Measurements from ENCODE around the gene OR10H2. TPM values are rescaled to one million over a fixed set of nuclear protein-coding genes. Genes with fewer than 3 reads are reported as not detected.

The OR10H2 gene
- total RNA-seq, 2 experiments from 2014 or later = not detected

DNA sequence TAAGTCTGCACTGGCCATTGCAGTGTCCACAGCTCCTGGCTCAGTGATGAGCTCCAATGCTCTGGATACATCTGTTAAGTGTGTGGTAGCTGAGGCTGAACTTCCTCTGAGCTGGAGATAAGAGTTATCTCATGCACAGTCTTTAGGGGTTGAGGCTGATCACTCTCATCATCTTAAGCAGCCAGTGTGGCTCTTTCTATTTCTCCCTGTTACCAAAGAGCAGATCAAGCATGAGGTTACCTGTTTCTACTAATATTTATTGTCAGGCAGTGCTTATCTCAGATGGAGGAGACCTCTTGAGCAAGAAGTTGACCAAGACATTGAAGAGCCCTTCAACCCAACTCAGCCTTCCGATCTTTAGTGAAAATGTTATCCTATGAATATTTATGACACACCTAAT, 6.6 kb upstream of the OR10H2 start:
- Mint-ChIP-seq H3K27ac (no peak overlapping the region), H3K9me3 (no peaks in the 10 kb centered on the region), H3K36me3 (ENCODE audit: low read depth) (no peaks in the 10 kb centered on the region), H3K4me1 (ENCODE audit: low read depth) (no peaks in the 10 kb centered on the region), H3K27me3 (peaks cover 85% of the 10 kb centered on the region), H3K4me3 (no peak overlapping the region)
- TF ChIP-seq, protein P1, sequence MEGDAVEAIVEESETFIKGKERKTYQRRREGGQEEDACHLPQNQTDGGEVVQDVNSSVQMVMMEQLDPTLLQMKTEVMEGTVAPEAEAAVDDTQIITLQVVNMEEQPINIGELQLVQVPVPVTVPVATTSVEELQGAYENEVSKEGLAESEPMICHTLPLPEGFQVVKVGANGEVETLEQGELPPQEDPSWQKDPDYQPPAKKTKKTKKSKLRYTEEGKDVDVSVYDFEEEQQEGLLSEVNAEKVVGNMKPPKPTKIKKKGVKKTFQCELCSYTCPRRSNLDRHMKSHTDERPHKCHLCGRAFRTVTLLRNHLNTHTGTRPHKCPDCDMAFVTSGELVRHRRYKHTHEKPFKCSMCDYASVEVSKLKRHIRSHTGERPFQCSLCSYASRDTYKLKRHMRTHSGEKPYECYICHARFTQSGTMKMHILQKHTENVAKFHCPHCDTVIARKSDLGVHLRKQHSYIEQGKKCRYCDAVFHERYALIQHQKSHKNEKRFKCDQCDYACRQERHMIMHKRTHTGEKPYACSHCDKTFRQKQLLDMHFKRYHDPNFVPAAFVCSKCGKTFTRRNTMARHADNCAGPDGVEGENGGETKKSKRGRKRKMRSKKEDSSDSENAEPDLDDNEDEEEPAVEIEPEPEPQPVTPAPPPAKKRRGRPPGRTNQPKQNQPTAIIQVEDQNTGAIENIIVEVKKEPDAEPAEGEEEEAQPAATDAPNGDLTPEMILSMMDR (IDR thresholded peaks at IDR 0.05) = no peak
- ATAC-seq (ENCODE audit: poor library complexity) (no peak), DNase-seq (no peak)
- POLR2A ChIA-PET = no interaction called here
- intact Hi-C loops (cut with DNase I, micrococcal nuclease) = no loop called here
- Histone ChIP-seq H3K4me1 (ENCODE audit: insufficient read depth, low read length) (peaks cover 3% of the 10 kb centered on the region), H3K36me3 (ENCODE audit: insufficient read depth, low read length) (no peaks in the 10 kb centered on the region), H3K4me3 (ENCODE audit: low read length) (no peak overlapping the region), H3K27me3 (ENCODE audit: control insufficient read depth in 1 of 2, insufficient read depth in 2 of 2, low read length in 2 of 2) (peaks cover 30 to 47% of the 10 kb centered on the region in 2 experiments), H3K9me3 (ENCODE audit: control insufficient read depth in 1 of 2, insufficient read depth in 1 of 2, low read length in 2 of 2) (peaks cover 0 to 6% of the 10 kb centered on the region in 2 experiments), H3K27ac (ENCODE audit: low read depth in 1 of 2, low read length in 2 of 2) (no peak overlapping the region)
- CTCF ChIA-PET = no interaction called here

DNA sequence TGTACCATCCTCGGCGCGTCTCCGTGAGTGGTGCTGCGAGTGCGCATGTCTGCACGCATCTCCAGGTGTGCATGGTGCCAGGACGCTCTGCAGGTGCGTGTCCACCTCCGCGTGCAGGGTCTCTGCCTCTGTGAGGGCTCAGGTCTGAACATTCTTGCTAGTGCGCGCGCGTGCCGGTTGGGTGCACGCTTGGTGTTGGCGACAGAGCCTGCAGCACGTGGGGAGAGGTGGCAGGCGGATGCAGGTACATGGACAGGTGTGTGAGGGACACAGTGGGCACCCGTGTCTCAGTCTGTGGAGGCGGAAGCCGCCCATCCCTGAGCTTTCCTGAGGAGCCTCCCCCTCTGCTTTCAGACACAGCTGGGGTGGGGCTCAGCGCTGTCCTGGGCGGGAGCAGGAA, 4.9 kb upstream of the OR10H2 start:
- Mint-ChIP-seq H3K36me3 (ENCODE audit: low read depth) (no peaks in the 10 kb centered on the region), H3K4me3 (no peak overlapping the region), H3K9me3 (no peaks in the 10 kb centered on the region), H3K27ac (no peak overlapping the region), H3K27me3 (peaks cover 85% of the 10 kb centered on the region), H3K4me1 (ENCODE audit: low read depth) (no peaks in the 10 kb centered on the region)
- no peak overlapping the region for H3K27ac ChIP-seq (ENCODE audit: low read depth in 1 of 2, low read length in 2 of 2)
- TF ChIP-seq, protein P1 (IDR thresholded peaks at IDR 0.05) = no peak
- peaks cover 0 to 6% of the 10 kb centered on the region in 2 experiments for H3K9me3 ChIP-seq (ENCODE audit: control insufficient read depth in 1 of 2, insufficient read depth in 1 of 2, low read length in 2 of 2)
- intact Hi-C loops (cut with DNase I, micrococcal nuclease) = no loop called here
- H3K4me1 ChIP-seq (ENCODE audit: insufficient read depth, low read length) = peaks cover 3% of the 10 kb centered on the region
- peaks cover 21 to 33% of the 10 kb centered on the region in 2 experiments for H3K27me3 ChIP-seq (ENCODE audit: control insufficient read depth in 1 of 2, insufficient read depth in 2 of 2, low read length in 2 of 2)
- no peaks in the 10 kb centered on the region for H3K36me3 ChIP-seq (ENCODE audit: insufficient read depth, low read length)
- ATAC-seq (ENCODE audit: poor library complexity) = no peak
- ChIA-PET CTCF (no interaction called here), POLR2A (no interaction called here)
- H3K4me3 ChIP-seq (ENCODE audit: low read length) = no peak overlapping the region
- no peak for DNase-seq

DNA sequence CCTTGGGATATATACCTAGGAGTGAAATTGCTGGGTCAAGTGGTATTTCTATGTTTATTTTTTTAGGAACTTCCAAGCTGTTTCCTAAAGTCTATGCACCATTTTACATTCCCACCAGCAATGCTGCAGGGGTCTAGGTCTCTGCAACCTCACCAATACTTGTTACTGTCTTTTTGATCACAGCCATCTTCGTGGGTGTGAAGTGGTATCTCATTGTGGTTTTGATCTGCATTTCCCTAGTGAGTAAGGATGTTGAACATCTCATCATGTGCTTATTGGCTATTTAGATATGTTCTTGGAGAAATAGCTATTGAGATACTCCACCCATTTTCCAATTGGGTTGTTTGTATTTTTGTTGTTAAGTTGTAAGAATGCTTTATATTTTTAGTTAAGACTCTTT, 2.7 kb downstream of the OR10H2 start:
- no peaks in the 10 kb centered on the region for H3K4me1 ChIP-seq (ENCODE audit: insufficient read depth, low read length)
- Mint-ChIP-seq H3K27ac (no peak overlapping the region), H3K9me3 (no peaks in the 10 kb centered on the region), H3K27me3 (peaks cover 43% of the 10 kb centered on the region), H3K4me3 (no peak overlapping the region), H3K4me1 (ENCODE audit: low read depth) (no peaks in the 10 kb centered on the region), H3K36me3 (ENCODE audit: low read depth) (no peaks in the 10 kb centered on the region)
- TF ChIP-seq, protein P1 (IDR thresholded peaks at IDR 0.05) = no peak
- H3K9me3 ChIP-seq (ENCODE audit: control insufficient read depth in 1 of 2, insufficient read depth in 1 of 2, low read length in 2 of 2) = no peaks in the 10 kb centered on the region
- ChIA-PET POLR2A (no interaction called here), CTCF (no interaction called here)
- DNase-seq = peak in 1 of 14 experiments; percentile 17
- ATAC-seq (ENCODE audit: poor library complexity) = no peak
- intact Hi-C loops (cut with DNase I, micrococcal nuclease) = no loop called here
- no peak overlapping the region for H3K27ac ChIP-seq (ENCODE audit: low read depth in 1 of 2, low read length in 2 of 2)
- peaks cover 5 to 8% of the 10 kb centered on the region in 2 experiments for H3K27me3 ChIP-seq (ENCODE audit: control insufficient read depth in 1 of 2, insufficient read depth in 2 of 2, low read length in 2 of 2)
- H3K36me3 ChIP-seq (ENCODE audit: insufficient read depth, low read length) = no peaks in the 10 kb centered on the region
- no peak overlapping the region for H3K4me3 ChIP-seq (ENCODE audit: low read length)

Measured in CD4-positive, alpha-beta T cell (primary cell).